Tibial nerve (tissue), 4 donors: ENCODE measurements around the gene CLMN. TPM values are rescaled to one million over a fixed set of nuclear protein-coding genes. Genes with fewer than 3 reads are reported as not detected.

ENCODE experiments used
- DNase-seq, 2 donors: peaks; one replicate each; pipeline ENCODE4 v3.0.0-alpha.2; 2019; ENCODE audit warnings: low spot score in 2 of 2
- H3K27ac ChIP-seq, 4 donors: fragments of 200-600 bp; sonication (generic) in 3 of 4; one replicate each; pipeline ENCODE4 v1.5.1; 2017 to 2019; ENCODE audit warnings: mild to moderate bottlenecking in 1 of 4
- H3K27me3 ChIP-seq, 2 donors: fragments of 200-600 bp; sonication (generic) in 1 of 2; one replicate each; pipeline versions ENCODE4 v1.5.1 to v1.6.0; 2017 to 2019
- H3K36me3 ChIP-seq, 3 donors: fragments of 200-600 bp; sonication (generic); one replicate each; pipeline ENCODE4 v1.5.1; 2018 to 2019
- H3K4me1 ChIP-seq, 4 donors: fragments of 200-600 bp; sonication (generic) in 3 of 4; one replicate each; pipeline ENCODE4 v1.5.1; 2017 to 2019
- H3K4me3 ChIP-seq, 4 donors: fragments of 200-600 bp; sonication (generic) in 3 of 4; one replicate each; pipeline ENCODE4 v1.5.1; 2017 to 2019; ENCODE audit warnings: mild to moderate bottlenecking in 1 of 4, moderate library complexity in 1 of 4
- H3K9me3 ChIP-seq, 4 donors: fragments of 200-600 bp; sonication (generic) in 3 of 4; one replicate each; pipeline ENCODE4 v1.5.1; 2017 to 2019
- EP300 ChIP-seq, 2 donors: sonication (generic); formaldehyde crosslinking; IDR thresholded peaks; one replicate each; pipeline ENCODE4 v1.6.1; 2017; ENCODE audit warnings: antibody characterized with exemption in 2 of 2, mild to moderate bottlenecking in 1 of 2
- POLR2A ChIP-seq, 2 donors: fragments of 450-650 bp; IDR thresholded peaks; one replicate each; pipeline ENCODE4 v1.6.1; 2017; ENCODE audit warnings: antibody characterized with exemption in 2 of 2, mild to moderate bottlenecking in 2 of 2, moderate library complexity in 2 of 2
- WGBS, 2 donors: methylation state at CpG; one replicate each; pipeline ENCODE4 v1.1.5; 2018; 5-methylcytosine and 5-hydroxymethylcytosine counted together
- total RNA-seq, 4 donors: library from RNA; depleted of rRNA; stranded (reverse); fragments of >200 nt; gene quantifications; one replicate each; pipeline ENCODE4 v1.1.0, GENCODE V29; 2016
- TF ChIP-seq, protein P1 (sequence below), 5 experiments: fragments of 200-600 bp in 3 of 5; fragments of 450-650 bp in 2 of 5; sonication (generic) in 3 of 5; IDR thresholded peaks; one replicate each; pipeline ENCODE4 v1.5.1; 2016 to 2019; ENCODE audit warnings: antibody characterized with exemption in 5 of 5, mild to moderate bottlenecking in 3 of 5, moderate library complexity in 2 of 5

The CLMN gene
- total RNA-seq, 4 donors from 2014 or later, result 31.2 to 49.8 (median 40.9) TPM

DNA sequence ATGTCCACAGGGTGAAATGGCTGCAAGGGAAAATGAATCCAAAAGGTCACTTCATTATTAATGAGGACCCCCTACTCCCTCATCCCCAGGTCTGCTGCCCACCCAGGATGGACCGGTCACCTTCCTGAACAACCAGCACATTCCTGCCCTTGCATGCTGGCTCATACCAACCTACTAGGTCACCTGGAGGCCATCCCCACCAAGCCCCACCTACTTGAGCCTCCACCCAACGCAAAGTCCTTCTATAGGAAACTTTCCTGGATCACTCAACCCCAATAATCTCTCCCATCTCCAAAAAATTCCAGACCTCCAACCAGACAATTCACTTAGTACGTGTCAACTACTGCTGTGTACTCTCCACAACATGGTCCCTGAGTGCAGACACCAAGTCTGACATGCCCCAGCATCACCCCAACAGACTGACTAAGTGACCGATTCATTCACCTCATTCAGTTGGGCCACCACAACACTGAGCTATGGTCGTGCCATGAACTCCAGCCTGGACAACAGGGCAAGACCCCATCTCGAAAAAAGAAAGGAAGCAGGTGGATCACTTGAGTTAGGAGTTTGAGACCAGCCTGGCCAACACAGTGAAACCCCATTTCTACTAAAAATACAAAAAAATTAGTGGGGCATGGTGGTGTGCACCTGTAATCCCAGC lies 18.1 kb downstream of the CLMN start:
- Histone ChIP-seq H3K4me1 (peaks cover 0 to 45% (median 41%) of the 10 kb centered on the region in 4 donors), H3K4me3 (no peak overlapping the region), H3K27ac (peak overlapping the region in 3 of 4 donors; percentile 27 to 79 (median 58)), H3K27me3 (no peaks in the 10 kb centered on the region), H3K36me3 (peaks cover 0 to 2% (median 0%) of the 10 kb centered on the region in 3 donors), H3K9me3 (peaks cover 0 to under 1% (median 0%) of the 10 kb centered on the region in 4 donors)
- DNase-seq, result no peak
- 96% methylated on average over 6 of the region's 6 CpGs for WGBS, 2 donors
- TF ChIP-seq EP300 (IDR thresholded peaks at IDR 0.05), result no peak
- TF ChIP-seq POLR2A (IDR thresholded peaks at IDR 0.05), result no peak
- TF ChIP-seq, protein P1, sequence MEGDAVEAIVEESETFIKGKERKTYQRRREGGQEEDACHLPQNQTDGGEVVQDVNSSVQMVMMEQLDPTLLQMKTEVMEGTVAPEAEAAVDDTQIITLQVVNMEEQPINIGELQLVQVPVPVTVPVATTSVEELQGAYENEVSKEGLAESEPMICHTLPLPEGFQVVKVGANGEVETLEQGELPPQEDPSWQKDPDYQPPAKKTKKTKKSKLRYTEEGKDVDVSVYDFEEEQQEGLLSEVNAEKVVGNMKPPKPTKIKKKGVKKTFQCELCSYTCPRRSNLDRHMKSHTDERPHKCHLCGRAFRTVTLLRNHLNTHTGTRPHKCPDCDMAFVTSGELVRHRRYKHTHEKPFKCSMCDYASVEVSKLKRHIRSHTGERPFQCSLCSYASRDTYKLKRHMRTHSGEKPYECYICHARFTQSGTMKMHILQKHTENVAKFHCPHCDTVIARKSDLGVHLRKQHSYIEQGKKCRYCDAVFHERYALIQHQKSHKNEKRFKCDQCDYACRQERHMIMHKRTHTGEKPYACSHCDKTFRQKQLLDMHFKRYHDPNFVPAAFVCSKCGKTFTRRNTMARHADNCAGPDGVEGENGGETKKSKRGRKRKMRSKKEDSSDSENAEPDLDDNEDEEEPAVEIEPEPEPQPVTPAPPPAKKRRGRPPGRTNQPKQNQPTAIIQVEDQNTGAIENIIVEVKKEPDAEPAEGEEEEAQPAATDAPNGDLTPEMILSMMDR (IDR thresholded peaks at IDR 0.05), result no peak

DNA sequence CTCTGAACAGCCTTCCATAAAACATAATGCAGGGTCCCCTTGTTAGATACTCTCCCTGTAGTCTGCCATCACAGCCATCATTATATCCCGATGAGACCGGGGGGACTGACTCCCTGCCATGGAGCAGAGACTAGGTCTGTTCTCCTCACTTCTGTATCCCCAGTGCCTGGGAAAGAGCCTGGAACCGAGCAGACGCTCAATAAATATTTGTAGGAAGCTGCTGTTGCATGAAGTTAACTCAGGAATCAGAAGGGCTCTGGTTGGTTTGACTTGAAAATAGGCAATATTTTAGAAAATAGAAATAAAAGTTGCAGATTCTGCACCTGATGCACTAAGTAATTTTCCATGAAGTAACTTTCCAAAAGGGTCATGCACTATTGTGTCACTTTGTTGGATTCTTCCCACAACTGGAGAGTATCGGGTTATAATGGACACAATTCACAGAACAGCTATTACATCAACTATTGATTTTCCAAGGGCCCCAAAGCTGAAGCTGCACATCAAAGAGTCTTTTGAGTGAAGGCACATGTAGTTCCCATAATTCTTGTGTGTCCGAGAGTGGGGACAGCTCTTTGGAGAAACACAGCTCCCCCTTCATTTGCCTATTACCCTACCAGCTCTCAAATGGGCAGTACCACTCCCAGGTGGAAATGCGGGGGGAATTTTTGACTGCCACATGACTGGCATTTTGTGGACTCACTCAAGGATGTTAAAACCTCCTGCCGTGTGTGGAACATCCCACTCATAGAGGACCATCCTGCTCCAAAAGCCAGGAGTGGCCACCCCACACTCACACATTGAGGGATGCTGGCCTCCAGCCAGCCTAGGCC lies 18.8 kb downstream of the CLMN start:
- H3K27me3 ChIP-seq, result no peaks in the 10 kb centered on the region
- peaks cover 0 to 8% (median 0%) of the 10 kb centered on the region in 4 donors for H3K9me3 ChIP-seq
- H3K4me3 ChIP-seq, result no peak overlapping the region
- 35 to 44% methylated on average over 8 of the region's 8 CpGs for WGBS, 2 donors
- DNase-seq, result no peak
- peak in 1 of 2 donors; percentile 43 for TF ChIP-seq EP300 (IDR thresholded peaks at IDR 0.05)
- no peak for TF ChIP-seq POLR2A (IDR thresholded peaks at IDR 0.05)
- TF ChIP-seq, protein P1 (IDR thresholded peaks at IDR 0.05), result no peak
- H3K4me1 ChIP-seq, result peaks cover 0 to 45% (median 41%) of the 10 kb centered on the region in 4 donors
- peaks cover 0 to 5% (median 0%) of the 10 kb centered on the region in 3 donors for H3K36me3 ChIP-seq
- H3K27ac ChIP-seq, result peak overlapping the region in 3 of 4 donors; percentile 27 to 79 (median 58)

DNA sequence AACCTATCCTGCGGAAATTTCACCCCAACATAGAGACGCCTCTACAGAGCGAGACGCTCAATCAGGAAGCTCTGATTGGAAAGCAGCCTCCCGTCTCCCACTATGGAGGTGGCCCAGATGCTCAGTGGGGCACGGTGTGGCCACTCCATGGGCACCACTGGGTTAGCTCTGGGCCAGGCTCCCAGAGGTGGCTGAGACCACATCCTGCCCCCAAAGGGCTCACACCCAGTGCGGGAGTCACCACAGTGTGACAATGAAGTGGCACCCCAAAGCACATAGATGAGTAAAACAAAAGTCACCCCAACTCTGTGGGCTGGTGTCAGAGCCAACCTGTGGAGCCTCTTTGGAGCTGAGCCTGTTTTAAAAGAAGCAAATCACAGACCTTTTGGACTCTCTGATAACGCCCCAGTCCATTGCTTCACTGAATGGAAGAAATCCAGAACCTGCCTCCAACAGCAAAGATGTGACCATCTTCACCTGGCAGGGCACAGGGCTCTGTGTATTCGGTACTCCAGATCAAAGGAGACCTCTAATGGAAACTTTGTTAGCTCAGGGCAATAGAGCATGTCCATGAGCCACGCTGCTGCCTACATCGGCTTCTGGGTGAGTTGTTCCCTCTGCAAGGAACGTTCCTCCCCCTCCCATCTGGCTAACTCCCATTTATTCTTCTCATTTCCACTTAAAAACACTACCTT lies 19.6 kb downstream of the CLMN start:
- H3K27ac ChIP-seq, result peak overlapping the region in 2 of 4 donors; percentile 51 to 79
- H3K4me3 ChIP-seq, result no peak overlapping the region
- H3K4me1 ChIP-seq, result peaks cover 0 to 45% (median 39%) of the 10 kb centered on the region in 4 donors
- H3K36me3 ChIP-seq, result peaks cover 0 to 9% (median 0%) of the 10 kb centered on the region in 3 donors
- no peak for TF ChIP-seq POLR2A (IDR thresholded peaks at IDR 0.05)
- TF ChIP-seq EP300 (IDR thresholded peaks at IDR 0.05), result no peak
- TF ChIP-seq, protein P1 (IDR thresholded peaks at IDR 0.05), result no peak
- WGBS, 2 donors, result 76 to 83% methylated on average over 12 of the region's 12 CpGs
- no peaks in the 10 kb centered on the region for H3K27me3 ChIP-seq
- no peak for DNase-seq
- H3K9me3 ChIP-seq, result peaks cover 0 to 13% (median 0%) of the 10 kb centered on the region in 4 donors

DNA sequence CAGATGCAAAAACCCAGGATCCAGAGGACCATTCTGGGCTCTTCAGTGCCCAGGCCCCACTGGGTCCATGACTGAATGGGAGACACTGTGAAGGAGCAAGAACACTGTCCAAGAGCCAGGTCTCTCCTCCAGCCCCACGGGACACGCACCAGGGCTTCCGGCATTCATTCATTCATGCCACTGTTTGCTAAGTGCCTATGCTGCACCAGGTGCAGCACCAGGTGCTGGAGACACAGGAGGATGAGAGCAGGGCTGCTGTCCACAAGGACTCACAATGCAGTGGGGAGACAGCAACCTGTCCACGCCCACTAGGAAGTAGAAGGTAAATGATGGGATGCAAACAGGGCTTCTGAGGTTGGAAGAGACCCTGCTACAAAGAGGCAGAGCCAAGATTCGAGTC lies 20.4 kb downstream of the CLMN start:
- H3K4me1 ChIP-seq, result peaks cover 0 to 39% (median 37%) of the 10 kb centered on the region in 4 donors
- peaks cover 0 to 9% (median 0%) of the 10 kb centered on the region in 3 donors for H3K36me3 ChIP-seq
- DNase-seq, result no peak
- no peak overlapping the region for H3K4me3 ChIP-seq
- WGBS, 2 donors, result 92 to 93% methylated on average over 2 to 5 of the region's 5 CpGs
- no peaks in the 10 kb centered on the region for H3K27me3 ChIP-seq
- no peak for TF ChIP-seq POLR2A (IDR thresholded peaks at IDR 0.05)
- TF ChIP-seq EP300 (IDR thresholded peaks at IDR 0.05), result no peak
- TF ChIP-seq, protein P1 (IDR thresholded peaks at IDR 0.05), result no peak
- peaks cover 0 to 13% (median 0%) of the 10 kb centered on the region in 4 donors for H3K9me3 ChIP-seq
- peak overlapping the region in 2 of 4 donors; percentile 17 to 79 for H3K27ac ChIP-seq
